Lung microvascular endothelial cell (primary cell): ENCODE measurements around the gene CLASP1. TPM values are rescaled to one million over a fixed set of nuclear protein-coding genes. Genes with fewer than 3 reads are reported as not detected.
"Not testable (repeated sequence)": the region's sequence is repeated elsewhere in the genome, so short reads cannot be mapped to it uniquely, and the experiment has no call there.

Experiments used
- DNase-seq, 2 donors: peaks; one replicate each; pipeline versions ENCODE4 v3.0.0 to v3.0.0-alpha.2; 2010; ENCODE audit warnings: low read depth in 2 of 2
- total RNA-seq: library from RNA; depleted of rRNA; stranded (reverse); fragments of >200 nt; gene quantifications from 2 replicates; pipeline ENCODE4 v1.2.1, GENCODE V29; 2014

Gene CLASP1
- total RNA-seq, result 25.5 and 31.9 TPM in 2 replicates

GRCh38 chr2:121649149-121649595 is at the start of gene CLASP1:
Gene CLASP1 (minus strand): TSS chr2:121649462. CDS start chr2:121605895, 43,567 bp downstream.
- no peak for DNase-seq

GRCh38 chr2:121698318-121698930 is 49.2 kb upstream of the CLASP1 start:
- no peak for DNase-seq

- peak in 1 of 2 donors; percentile 31 for DNase-seq
Observed at GRCh38 chr2:121697108-121697631, 47.9 kb upstream of the CLASP1 start.

GRCh38 chr2:121696410-121696930 is 47.2 kb upstream of the CLASP1 start:
- DNase-seq, result no peak

DNA sequence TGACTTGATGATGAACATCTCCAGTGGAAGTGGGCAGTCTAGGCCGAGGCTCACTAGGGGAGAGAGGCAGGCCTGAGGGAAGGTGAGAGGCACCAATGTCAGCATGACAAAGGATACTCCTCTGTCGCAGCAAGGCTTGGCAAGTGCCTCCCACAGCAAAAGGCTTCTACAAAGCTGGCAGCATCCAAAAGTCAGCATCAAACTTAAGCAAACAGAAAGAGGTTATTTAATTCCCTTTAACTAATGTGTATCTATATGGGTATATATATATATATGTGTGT is 45.8 kb upstream of the CLASP1 start:
- no peak for DNase-seq

DNA sequence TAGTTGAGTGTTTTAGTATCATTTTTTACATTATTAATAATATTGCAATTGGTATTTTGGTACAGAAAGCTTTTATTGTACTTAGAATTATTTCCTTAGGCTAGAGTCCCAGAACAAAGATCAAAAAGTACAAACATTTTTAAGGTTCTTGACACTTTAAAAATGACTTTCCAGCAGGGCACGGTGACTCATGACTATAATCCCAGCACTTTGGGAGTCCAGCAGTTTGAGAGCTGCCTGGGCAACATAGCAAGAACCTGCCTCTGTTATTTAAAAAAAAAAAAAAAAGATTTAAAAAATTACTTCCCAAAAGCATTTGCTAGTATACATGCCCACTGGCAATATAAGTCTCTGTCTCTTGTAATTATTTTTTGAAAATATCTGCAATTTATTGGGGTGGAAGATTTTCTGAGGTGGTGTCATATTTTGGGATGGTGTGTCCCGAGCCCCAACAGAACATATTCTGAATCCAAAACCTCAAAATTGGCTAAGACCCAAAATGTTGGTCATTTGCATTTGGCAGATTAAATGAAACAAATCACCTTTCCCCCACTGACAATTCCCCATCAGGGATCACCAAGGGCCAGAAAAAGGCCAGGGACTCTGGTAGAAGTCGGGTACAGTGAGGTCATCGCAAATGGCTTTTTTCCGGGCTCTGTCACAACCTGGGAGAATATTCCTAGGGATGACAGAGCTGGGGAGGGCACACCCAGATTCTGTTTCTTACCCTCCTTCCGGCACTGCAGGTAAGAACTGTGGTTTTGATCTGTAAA is 45.3 kb upstream of the CLASP1 start:
- DNase-seq, result peak in 1 of 2 donors; percentile 18

DNA sequence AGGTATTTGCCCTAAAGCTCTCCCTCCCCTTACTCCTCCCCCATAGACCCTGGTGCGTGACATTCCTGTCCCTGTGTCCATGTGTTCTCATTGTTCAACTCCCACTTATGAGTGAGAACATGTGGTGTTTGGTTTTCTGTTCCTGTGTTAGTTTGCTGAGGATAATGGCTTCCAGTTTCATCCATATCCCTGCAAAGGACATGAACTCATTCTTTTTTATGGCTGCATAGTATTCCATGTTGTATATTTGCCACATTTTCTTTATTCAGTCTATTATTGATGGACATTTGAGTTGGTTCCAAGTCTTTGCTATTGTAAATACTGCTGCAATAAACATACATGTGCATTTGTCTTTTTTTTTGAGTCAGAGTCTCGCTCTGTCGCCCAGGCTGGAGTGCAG is 41.3 kb upstream of the CLASP1 start:
- DNase-seq, result not testable (repeated sequence)

- no peak for DNase-seq
Observed at GRCh38 chr2:121690095-121690494, 40.8 kb upstream of the CLASP1 start.

GRCh38 chr2:121689356-121689755 is 40.1 kb upstream of the CLASP1 start:
- DNase-seq, result peak; percentile 79 to 88

GRCh38 chr2:121688820-121689219 is 39.6 kb upstream of the CLASP1 start:
- no peak for DNase-seq

DNA sequence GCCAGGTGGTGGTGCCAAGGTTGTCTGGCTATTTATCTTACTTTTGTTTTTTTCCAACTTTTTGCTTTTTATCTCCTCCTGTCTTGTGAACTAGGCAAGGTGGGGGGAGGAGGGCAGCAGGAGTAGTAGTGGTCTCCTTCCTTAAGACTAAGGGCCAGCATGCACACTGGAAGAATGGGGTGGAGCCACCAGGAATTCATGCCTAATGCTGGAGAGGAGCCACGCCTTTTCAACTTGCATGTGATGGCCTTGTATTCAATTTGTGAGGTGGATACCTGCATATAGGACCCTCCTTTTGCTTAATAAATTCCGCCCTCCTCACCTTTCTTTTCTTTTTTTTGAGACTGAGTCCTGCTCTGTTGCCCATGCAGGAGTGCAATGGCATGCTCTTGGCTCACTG is 37.6 kb upstream of the CLASP1 start:
- DNase-seq, result no peak

DNA sequence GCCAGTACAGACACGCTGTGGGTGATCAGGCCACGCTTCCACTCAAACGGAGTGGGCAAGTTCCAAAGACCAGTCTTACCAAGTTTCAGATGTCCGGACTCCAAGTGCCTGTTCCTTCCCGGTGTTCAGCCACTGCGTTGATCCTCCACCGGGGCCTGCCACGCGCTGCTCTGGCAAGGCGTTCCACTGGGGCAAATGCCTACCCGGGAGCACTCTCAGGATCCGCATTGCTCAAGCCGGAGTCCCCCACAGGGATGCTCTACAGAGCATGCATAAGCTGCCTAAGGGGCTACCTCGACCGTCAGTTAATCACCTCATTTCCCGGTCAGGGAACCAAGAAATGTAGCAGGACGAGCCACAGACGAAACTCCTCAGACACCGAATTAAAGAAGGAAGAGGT is 37.0 kb upstream of the CLASP1 start:
- DNase-seq, result no peak

- no peak for DNase-seq
Observed at GRCh38 chr2:121682396-121683298, 33.4 kb upstream of the CLASP1 start.

DNA sequence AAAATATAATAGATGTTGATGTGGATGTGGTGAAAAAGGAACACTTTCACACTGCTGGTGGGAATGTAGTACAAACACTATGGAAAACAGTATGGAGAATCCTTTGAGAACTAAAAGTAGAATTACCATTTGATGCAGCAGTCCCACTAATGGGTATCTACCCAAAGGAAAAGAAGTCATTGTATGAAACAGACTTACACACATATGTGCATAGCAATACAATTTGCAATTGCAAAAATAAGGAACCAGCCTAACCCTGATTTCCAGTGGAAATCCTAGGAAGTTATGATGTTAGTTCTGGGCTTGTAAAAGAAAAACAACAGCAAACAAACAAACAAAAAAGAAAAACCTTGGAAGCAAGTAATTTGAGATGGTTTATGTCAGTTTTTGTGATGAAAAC is 28.6 kb upstream of the CLASP1 start:
- no peak for DNase-seq

- not testable (repeated sequence) for DNase-seq
Observed at GRCh38 chr2:121671621-121672020, 22.4 kb upstream of the CLASP1 start.

GRCh38 chr2:121670181-121670580 is 20.9 kb upstream of the CLASP1 start:
- no peak for DNase-seq

DNA sequence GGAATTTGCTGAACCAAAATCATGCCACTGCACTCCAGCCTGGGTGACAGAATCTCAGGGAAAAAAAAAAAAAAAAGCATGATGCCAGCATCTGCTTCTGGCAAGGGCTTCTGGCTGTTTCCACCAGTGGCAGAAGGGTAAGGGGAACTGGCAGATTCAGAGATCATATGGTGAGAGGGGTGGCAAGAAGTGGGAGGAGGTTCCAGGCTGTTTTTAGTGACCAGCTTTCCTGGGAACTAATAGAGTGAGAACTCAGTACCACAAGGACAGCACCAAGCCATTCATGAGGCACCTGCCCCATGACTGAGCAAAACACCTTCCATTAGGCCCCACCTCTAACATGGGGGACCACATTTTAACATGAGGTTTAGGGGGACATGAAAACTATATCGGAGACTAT is 18.4 kb upstream of the CLASP1 start:
- no peak for DNase-seq

GRCh38 chr2:121666042-121666441 is 16.8 kb upstream of the CLASP1 start:
- DNase-seq, result no peak

GRCh38 chr2:121665504-121665903 is 16.2 kb upstream of the CLASP1 start:
- DNase-seq, result no peak

GRCh38 chr2:121664713-121665112 is 15.5 kb upstream of the CLASP1 start:
- DNase-seq, result no peak

- DNase-seq, result no peak
Observed at GRCh38 chr2:121664086-121664485, 14.8 kb upstream of the CLASP1 start.

- no peak for DNase-seq
Observed at GRCh38 chr2:121663434-121663833, 14.2 kb upstream of the CLASP1 start.
